ENCODE measurements around the gene CRLF1.

GRCh38 chr19:18590273-18591272, 16.0 kb downstream of the CRLF1 start:
- TF ChIP-seq CTCF (IDR thresholded peaks at IDR 0.05) (no peak), POLR2A (IDR thresholded peaks at IDR 0.05) (no peak)
